Activated CD4-positive, alpha-beta T cell treated with anti-CD3 and anti-CD28 coated beads for 48 hours (primary cell): ENCODE data around the gene MTA2.
A peak's percentile ranks its signal among the peaks of the same experiment; 100 is the strongest.

Source experiments
- DNase-seq: peaks from one replicate; pipeline ENCODE4 v3.0.0-alpha.2; 2020

The MTA2 gene

DNA sequence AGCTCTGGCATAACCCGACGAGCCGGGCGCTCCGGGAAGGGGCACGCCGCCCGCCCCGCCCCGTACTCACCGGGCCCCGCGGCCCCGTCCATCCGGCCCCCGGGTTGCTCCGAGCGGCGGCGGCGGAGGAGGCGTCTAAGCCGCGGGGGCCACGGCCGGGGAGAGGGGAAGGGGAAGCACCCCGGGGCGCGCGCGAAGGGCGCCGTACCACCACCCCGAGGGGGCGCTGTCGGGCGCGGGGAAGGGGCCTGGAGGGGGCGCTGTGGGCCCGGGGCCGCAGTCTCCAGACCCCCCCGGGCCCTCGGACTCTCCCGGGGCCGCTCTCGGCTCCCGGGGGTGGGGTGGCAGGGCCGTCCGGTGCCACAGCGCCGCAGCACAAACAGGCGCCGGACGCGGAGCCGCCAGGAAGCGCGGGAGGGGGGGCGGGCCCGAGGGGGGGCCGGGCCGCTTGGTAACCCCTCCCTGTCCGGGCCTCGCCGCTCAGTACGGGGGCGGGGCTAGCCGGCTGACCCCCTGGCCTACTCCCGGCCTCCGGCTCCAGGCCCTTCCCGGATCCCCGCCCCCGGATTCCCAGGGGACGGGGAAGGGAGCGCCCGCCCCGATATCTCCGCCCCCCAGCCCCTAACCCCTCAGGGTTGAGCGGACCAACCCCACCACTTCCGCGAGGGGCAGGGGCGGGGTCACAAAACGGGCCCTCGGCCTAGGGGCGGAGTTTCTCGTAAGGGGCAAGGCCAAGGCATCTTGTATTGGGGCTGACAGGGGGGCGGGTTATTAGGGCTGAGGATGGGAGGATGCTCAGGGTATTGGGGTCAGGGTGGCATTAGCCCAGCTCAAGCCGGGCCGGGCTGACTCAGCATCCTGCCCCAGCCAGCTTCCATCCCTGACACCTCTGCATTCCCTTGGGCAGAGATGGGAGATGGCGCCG, 11.0 kb upstream of the MTA2 start, which contains the start of the genes EML3 and ROM1:
EML3 (minus strand) TSS at position 410 of the 925 bp plus-strand sequence; CDS start at position 92, 318 bp downstream.
ROM1 (plus strand) TSS at position 892 of the 925 bp plus-strand sequence; CDS start at position 917, 25 bp downstream.
- peak; percentile 91 for DNase-seq

DNA sequence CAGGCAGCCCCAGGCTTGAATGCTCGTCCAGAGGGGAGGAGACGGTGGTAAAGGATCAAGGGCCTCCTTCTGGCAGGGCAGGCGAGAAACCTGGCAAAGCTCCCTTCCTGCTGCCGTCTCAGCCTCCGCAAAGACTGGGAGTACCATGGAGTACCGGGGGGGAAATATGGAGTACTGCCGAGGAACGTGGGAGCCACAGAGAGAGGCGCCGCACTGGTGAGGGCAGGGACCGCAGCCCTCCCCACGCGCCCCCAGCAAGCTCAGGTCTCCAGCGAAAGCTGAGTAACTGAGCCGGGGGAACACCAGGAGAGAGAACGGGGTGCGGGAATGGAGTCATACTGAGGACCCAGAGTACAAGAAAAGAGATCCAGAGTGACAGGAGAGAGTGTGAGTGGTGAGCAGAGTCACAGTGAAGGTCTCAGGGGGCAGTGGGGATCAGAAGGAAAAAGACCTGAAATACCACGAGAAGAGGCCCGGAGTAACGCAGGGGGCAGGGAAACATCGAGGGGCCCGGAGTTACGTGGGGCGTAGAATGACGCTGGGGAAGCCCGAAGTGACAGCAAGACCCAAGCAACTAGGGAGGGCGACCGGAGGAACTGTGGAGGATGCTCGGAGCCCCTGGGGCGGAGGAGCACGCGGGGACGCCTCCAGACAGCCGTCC, 10.2 kb upstream of the MTA2 start:
- DNase-seq, result peak; percentile 68

DNA sequence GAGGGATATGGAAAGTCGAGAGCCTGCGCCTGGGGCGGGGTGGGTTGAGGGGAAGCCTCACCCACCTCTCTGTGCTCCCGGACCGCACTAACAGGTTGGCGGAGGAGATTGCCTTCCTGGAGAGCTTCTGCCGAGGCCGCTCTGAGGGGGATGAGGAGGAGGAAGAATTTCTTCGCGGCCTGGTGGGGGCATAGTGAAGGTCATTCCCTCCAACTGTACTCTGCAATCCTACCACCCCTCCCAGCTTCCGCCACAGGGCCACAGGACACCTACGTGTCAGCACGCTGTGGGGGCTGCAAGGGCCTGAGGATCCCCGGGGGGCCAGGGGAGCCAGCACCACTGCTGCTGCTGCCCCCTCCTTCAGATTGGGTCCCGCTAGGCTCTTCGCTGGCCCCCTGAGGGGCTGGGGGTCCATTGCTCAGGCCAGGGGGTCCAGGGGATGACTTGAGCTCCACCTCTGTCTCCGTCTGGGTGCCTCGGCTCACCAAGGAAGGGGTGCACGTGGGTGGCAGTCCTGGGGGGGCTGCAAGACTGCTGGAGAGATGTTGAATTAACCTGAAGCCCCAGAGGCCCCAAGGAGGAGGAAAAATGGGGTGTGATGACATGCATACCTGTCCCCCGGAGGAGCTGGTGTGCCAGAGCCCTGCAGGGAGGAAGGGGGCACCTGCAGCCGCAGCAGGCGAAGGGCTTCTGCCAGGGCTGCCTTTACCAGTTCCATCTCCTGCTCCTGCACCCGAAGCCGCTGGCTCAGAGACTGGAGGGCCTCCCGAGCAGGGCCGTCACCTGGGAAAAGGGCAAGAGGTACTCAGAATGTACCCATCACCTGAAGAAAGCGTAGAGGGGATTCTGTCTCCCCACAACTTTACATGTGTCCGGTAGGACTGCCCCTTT, 9.4 kb upstream of the MTA2 start:
- DNase-seq, result no peak

DNA sequence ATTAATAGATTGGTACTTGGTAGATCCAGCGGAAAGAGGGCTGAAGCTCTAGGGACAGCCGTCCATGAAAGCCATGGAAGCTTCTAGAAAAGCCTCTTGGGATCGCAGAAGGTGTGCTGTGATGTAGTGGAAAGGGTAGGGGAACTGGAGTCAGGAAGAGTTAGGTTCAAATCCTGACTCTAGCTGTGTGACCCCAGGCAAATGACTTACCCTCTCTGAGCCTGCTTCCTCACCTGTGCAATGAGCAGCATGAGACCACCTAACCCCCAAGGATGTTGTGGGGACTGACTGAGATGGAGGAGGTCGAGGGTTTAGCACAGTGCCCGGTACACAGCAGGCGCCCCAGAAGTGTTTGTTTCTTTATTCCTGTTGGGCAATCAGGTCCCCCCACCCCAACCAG, 8.7 kb upstream of the MTA2 start:
- DNase-seq, result no peak

DNA sequence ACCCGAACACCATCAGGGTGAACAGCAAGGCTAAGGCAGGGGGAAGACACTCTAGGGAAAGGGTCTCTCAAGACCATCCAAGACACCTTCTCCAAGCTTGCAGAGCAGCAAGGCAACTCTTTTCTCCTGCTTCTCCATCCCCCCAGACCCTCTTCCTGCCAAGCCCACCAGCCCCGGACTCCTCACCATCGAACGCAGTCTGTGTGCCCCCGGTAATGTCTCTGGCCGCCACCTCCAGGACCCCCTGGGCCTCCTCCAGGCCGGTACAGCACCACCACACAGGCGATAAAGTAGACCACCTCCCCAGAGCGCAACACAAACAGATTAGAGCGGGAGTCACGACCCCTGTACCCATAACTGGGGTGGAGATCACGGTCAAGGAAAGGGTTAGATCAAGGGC, 7.1 kb upstream of the MTA2 start:
- DNase-seq, result no peak

DNA sequence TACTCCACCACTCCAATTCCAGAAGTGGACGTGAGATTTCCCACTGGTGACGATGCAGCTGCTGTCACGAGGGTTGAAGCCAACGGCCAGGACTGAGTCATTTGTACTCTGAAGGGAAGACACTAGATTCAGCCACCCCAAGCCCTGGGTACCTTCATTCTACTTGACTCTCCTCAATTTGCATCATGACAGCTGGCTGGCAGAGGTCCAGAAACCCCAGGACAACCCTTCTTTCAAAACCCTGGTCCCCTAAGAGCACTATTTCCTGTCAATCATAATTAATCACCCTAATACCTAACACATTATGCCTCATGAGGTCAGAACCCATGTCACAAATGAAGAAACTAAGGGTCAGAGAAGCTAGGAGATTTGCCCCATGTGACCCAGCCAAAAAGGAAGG, 6.0 kb upstream of the MTA2 start:
- no peak for DNase-seq

DNA sequence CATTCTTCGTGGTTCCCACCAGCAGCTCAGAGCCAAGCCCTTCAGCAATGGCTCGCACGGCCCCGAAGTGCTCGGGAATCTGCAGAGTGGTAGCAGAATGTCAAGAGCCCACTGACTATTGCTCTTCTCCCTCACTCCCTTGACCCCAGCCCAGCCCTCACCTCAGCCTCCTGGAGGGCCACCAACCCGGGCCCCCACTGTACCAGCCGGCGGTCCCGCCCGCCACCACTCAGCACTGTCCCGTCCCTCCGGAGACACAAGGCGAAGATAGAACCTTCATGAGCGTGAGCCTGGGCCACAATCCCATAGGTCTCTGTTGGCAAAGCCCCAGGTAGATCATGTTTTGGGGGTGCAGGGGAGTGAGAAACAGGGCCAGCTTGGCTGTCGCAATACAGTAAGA, 4.2 kb upstream of the MTA2 start:
- no peak for DNase-seq

DNA sequence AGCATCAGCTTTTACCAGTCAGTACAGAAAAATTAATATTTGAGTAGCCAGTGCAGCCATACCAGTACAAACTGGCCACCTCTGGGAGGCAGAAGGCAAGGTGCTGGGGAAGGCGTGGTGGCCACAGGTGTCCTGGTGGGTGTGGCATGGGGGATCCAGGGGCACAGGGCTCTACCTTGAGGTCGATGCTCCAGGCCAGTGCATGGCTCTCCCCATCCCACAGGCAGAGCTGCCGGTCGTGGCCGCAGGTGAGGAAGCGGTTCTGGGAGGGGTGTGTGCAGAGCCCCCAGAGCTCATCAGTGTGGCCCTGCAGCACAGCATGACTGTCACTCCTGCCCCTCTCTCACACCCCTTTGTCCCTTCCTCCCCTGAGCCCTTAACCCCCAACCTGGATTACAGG, 3.8 kb upstream of the MTA2 start:
- DNase-seq, result no peak

DNA sequence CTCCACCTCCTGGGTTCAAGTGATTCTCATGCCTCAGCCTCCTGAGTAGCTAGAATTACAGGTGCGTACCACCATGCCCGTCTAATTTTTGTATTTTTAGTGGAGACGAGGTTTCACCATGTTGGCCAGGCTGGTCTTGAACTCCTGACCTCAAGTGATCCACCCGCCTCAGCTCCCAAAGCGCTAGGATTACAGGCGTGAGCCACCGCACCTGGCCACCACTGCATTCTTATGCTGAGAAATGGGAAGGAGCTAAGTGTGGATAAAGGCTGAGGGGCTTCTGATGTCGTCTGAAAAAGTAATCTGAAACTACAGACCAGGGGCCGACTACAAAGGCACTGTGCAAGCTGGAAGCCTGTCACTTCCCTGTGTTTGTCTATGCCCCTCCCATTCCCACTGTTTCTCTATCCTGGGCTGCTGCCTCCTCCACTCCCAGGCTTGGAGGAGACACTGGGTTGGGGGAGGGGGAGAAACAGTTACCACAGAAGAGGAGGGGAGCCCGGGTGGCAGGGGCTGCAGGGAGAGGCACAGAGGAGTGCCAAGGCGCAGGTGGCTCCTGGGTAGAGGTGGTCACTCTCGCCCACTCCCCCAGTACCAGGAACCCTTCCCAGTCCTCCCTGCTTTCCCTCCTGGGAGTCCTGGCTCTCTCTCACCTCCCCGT, 2.9 kb upstream of the MTA2 start:
- no peak for DNase-seq

DNA sequence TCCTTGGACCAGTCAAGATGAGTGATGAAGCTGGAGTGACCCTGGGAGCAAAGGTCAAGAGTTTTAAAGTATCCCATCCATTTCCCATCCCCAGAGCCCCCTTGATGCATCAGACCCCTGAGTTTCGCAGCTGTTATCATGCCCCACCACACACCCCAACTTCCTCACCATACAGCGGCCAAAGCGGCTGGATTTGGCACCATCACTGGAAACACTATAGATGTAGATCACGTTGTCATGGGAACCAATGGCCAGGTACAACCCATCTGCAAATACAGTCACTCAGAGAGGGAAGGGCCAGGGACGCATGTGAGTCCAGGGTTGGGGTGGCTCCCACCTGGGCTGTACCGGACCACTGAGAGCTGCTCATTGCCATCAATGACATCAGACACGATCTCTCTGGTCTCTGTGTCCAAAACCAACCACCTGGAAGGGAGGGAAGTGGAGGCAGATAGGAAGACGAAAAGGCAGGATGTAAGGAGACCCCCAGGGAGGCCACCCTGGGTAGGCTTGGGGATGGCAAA, 2.2 kb upstream of the MTA2 start:
- no peak for DNase-seq

DNA sequence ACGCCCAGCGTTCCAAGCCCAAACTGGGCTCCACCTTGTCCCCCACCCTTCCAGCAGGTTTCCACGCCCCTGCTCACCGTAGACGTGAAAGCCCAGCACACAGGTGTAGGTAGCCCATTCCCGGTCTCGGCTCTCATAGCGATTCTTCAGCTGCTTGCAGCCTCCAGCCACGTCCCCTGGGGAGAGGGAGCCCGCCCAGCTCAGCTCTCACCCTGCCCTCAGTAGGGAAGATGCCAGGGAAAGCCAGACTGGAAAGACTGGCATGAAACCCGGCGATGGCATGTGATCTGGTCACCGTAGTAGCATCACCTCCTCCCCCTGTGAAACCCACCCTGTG, 1.4 kb upstream of the MTA2 start:
- no peak for DNase-seq

DNA sequence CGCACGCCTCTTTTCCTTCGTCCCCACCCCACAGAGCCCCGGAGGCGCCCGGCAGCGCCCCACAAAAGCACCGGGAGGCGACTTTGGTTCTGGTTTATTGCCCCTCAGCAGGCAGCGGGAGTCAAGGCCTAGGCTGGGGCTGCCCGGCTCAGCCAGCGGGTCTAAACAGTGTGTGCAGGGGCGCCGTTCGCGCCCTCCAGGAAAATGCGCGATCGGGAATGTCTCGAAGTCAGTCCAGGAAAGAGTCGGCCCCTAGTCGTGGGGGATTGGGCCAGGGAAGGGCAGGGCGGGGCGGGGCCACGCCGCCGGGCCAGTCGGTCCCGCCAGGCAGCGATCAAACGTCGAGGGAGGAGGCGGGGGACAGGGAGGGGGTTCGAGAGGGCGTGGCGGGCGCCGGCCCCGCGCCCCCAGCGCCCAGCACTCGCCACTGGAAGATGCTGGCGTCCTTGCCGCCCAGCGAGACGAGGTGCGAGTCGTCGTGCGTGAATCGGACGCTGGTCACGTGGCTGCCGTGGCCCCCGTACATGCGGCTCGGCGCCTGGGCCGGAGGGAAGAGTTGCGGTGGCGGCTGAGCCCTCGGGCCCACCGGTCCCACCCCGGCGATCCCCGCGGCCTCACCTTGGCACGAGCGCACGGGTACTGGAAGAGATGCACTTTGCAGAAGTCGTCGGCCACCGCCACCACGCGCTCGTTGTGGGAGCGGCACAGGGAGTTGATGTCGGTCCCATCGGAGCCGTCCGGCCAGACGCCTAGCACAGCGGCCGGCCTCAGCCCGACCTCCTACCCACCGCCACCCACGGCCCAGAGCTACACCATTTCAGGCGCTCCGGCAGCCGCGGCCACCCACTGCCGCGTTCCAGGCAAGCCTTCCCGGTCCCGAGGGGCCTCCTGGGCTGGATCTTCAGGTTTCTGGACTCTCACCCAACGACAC, 741 bp upstream of the MTA2 start:
- DNase-seq, result peak; percentile 36

DNA sequence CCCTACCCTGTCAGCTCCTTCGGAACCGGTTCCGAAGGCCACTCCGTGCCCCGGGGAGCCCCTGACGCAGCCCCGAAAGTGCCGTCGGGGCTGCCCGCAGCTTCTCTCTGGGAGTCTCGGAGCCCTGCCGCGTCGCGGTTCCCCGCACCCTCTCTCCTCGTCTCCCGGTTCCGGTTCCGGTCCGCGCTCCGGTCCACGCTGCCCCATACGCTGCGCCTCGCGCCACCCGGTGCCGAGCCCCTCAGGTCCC, 618 bp downstream of the MTA2 start:
- DNase-seq, result peak; percentile 67

DNA sequence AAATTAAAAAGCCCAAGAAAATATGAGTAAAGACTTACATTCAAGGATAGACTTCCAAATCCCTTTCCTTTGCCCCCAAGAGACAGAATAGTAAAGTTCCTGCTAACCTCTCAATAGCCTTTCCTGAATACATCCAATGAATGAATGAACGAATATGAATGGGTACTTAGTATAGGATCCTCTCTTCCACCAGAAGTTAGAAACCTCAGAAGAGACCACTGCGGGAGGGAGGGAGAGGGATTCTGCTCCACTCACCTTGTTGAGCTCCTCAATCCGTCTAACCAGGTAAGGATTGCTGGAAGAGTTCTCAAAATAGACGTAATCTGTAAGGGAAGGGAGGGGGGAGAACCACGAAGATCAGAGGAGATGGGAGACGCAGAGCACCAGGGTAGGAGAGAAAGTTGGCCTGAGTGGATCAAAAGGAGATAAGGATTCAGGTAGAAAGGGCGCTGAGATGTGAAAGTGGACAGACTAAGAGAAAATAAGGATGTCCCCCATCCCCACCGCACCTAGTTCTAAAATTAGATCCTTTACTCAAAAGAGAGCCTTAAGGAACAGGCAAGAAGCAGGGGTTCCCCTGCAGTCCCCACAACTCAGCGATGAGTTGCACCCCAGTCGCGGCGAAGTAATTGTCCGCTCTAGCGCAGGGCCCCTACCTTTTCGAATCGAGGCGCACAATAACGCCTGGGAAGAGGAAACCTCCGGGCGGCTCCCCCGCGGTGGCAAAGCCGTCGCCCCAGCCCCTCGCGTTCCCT, 1.1 kb downstream of the MTA2 start:
- DNase-seq, result no peak

DNA sequence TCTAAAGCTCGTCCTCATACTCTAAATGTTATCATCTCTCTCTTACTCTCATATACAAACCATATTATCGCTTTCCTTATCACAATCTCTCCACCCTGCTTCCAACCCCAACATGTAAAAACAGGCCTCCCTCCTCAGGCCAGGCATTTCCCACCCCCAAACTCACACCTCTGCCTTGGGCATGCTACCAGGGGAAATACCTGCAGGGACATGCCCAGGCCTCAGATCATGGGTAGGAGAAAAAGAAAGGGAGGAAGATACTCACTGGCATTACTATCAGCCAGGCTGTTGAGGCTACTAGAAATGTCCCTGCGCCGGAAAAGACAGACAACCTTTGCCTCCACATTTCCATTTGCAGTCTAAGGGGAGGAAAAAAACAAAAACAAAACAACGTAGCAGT, 1.8 kb downstream of the MTA2 start:
- DNase-seq, result no peak

DNA sequence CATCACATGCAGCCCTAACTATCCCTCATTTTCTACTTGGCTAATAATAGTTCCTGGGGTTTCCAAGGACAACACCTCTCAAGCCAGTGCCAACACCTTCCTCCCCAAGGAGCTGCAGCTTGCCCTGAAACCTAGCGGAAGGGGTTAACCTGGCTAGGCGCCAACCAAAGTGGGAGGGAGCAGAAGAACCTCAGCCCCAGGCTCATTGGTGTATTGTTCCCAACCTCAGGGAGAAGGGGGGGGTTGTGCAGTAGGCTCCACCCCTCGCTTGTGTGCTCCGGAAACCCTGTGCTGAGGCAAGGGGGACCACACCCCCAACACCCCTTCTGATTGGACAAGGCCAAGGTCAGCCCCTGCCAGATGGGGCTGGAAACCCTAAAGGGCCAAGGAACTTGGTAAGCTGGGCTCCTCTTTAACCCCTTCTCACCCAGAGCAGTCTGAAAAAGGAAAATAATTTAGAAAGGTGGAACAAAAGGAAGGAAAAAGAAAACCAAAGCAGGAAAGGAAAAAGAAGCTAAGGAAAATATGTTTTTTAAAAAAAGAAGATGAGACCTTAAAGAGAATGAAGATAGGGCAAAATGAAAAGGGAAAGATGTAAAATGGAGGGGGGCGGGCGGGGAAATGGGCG, 2.5 kb downstream of the MTA2 start:
- peak; percentile 98 for DNase-seq

DNA sequence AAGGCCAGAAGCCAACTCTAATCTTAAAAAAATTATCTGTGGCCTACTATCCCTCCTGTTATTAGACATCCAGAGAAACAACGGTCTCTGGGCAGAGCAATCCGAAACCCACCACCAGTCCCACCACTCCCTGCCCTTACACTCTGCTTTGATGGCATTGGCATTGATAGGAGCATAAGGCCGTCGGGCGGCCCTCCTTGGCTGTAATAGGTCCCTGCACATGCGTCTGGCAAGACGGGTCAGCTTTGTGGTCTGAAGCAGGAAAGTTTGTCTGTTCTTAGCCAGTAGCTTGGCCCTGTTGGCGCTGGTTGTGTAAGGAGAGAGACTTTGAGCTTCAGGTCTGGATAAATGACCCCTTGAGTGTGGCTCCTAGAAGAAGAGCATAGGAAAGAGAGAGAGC, 6.5 kb downstream of the MTA2 start:
- DNase-seq, result no peak

DNA sequence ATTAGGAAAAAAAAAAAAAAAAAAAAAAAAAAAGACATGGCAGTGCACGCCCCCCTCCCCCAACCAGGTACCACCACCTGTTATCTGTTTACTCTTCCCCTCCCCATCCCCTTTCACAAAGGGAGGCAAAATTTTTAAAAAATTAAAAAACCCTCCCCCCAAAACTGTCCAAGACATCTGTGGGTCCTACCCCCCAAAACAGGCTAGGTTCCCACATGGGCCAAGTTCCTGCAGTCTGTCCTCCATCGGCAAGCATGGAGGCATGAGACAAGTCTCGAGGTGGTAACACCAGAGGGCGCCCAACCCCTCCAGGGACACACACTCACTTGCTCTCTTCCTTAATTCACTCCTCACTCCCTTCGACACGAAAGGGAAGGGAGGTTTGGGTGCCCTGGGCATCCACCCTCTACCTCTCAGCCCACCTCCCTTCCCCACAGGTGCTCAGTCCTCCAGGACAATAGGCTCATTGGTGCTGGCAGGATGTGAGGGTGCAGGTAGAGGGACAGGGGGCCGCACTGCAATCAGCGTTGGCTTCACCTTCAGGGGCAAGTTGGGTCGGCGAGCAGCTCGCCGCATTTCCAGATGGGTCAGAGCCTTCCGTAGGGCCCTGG, 8.1 kb downstream of the MTA2 start:
- DNase-seq, result peak; percentile 87

DNA sequence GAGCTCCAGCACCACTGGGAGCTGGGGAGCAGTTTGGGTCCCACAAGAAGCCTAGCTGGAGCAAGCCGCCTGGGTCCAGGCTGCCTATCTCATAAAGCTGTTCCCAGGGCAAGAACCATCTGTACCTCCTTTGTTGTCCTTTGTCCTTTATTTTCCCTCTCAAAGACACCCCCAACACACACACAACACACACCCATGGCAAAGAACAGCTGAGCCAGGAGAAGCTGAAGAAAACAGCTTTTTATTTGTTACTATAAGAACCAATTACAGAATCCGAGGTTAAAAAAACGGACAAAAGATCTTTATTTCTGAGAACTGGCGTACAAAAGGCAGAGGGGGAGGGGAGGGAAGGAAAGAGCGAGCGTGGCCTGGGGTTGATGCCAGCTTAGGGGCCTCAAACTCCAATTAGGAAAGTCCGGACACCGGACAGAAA, 8.7 kb downstream of the MTA2 start:
- DNase-seq, result no peak
